Forelimb muscle (tissue), 1 donor: ENCODE results near the gene AASDH. TPM values are rescaled to one million over a fixed set of nuclear protein-coding genes. Genes with fewer than 3 reads are reported as not detected.
A peak's percentile ranks its signal among the peaks of the same experiment; 100 is the strongest.

Experiments used
- DNase-seq: peaks from one replicate; pipeline ENCODE4 v3.0.0-alpha.2; 2013; ENCODE audit warnings: low read depth
- polyA plus RNA-seq: library from polyadenylated mRNA; unstranded; fragments of 120-200 nt; gene quantifications from one replicate; pipeline ENCODE4 v1.2.1, GENCODE V29; 2013; ENCODE audit not compliant: insufficient read length

The AASDH gene
- polyA plus RNA-seq = 10.6 TPM

GRCh38 chr4:56387023-56388001, at the start of gene AASDH:
TSS of gene AASDH (minus strand) at chr4:56387491. CDS start at chr4:56384299, 3,192 bp downstream.
- DNase-seq = peak; percentile 89

- peak; percentile 86 for DNase-seq
Measured at GRCh38 chr4:56435140-56435926, 48.0 kb upstream of the AASDH start, which contains the start of gene PPAT. TSS of gene PPAT (minus strand) at chr4:56435615. CDS start at chr4:56435477, 138 bp downstream.

- no peak for DNase-seq
Measured at GRCh38 chr4:56434599-56435139, 47.4 kb upstream of the AASDH start.

DNA sequence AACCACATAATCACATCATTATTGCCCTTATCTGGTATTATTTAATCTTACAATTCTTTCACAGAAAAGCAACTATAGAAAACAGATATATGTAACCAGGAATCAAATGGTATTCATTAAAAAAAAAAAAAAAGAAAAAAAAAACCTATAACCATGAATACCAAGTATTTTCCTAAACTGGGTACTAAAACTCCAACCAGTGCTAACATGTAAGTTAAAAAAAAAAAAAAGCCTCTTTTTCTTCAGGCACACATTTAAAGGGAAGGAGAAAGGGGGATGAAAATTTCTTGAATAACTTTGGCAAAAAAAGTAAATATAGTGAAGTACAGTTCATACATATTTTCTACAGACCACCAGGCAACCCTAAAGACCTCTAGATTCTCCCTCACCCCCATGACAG, 46.0 kb upstream of the AASDH start:
- no peak for DNase-seq

DNA sequence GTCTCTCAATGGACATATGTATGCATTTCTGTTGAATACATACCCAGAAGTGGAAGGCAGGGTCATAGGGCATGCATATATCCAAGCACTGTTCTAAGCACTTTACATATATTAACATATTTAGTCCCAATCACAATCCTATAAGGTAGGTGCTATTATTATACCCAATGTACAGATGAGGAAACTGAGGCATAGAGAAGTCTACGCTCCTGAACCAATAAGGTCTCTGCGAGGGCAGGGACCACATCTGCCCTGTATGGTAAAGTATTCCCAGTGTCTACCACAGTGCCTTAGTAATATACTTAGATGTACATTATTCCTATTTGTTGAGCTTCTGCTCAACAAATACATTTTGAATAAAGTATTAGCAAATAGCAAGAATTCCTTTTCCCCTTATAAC, 42.9 kb upstream of the AASDH start:
- DNase-seq = no peak

DNA sequence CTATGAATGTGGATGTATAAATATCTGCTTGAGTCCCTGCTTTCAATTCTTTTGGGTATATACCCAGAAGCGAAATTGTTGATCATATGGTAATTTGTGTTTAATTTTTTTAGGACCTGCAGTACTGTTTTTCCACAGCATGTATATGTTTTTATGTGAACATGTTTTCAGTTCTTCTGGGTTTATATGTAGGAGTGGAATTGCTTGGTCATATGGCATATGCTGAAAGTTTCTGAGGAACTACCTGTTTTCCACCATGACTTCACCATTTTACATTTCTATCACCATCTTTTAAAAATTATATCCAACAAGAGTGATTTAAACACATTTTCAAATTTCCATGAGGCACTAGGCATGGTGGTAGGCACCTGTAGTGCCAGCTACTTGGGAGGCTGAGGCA, 39.9 kb upstream of the AASDH start:
- no peak for DNase-seq

DNA sequence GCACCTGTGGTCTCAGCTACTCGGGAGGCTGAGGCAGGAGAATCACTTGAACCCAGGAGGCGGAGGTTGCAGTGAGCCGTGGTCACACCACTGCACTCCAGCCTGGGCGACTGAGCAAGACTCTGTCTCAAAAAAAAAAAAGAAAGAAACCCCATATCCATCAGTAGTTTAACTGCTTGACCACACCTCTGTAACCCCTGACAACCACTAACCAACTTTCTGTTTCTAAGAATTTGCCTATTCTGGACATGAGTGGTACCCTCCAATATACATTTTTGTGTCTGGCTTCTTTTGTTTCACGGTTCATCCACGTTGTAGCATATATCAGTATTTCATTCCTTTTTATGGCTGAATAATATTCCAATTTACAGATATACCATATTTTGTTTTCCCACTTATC, 39.0 kb upstream of the AASDH start:
- no peak for DNase-seq

- DNase-seq = no peak
Measured at GRCh38 chr4:56425518-56425917, 38.2 kb upstream of the AASDH start.

DNA sequence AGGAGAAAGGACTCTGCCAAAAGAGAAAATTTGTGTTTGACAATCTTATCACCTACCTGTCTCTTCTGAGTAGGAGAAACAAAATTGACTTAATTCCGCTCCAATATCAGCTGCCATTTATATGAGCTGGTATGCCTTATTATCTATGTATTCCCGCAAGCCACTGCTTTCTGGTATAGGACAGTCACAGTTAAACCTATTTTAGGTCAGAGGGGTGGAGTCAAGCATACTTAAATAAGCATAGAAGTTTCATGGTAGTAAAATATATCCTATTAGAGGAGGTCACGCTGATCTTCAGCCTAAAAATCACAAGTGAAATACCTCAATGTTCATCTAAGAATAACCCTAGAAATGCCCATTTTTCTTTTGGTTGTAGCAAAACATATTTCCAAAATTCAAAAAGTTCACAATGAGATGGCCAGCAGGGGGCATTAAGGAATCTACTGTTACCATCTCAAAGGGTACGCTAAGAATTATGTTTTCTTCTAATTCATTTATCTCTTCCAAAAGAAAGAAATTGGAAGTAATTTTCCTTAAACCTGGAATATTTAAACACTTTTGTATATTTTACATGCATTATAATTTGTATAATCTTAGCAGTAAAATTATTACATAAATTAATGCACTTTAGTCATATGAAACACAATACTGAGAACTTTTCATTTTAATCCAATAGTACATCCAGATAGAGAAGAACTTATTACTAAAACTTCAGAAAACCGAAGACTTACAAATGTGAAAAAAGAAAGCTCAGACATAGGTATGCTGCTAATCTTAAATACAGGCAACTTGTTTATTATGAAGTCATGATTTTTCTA, 37.6 kb upstream of the AASDH start:
- no peak for DNase-seq

- no peak for DNase-seq
Measured at GRCh38 chr4:56424176-56424575, 36.9 kb upstream of the AASDH start.

DNA sequence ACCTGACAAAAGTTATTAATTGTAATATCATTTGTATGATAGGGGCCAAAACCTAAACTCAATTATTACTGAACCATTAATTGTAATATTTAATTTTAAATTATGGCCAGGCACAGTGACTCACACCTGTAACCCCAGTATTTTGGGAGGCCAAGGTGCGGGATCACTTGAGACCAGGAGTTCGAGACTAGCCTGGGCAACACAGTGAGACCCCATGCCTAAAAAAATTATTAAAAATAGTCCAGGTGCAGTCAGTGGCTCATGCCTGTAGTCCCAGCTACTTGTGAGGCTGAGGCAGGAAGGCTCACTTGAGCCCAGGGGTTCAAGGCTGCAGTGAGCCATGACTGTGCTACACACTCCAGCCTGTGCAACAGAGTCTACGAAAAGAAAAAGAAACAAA, 30.1 kb upstream of the AASDH start:
- no peak for DNase-seq

DNA sequence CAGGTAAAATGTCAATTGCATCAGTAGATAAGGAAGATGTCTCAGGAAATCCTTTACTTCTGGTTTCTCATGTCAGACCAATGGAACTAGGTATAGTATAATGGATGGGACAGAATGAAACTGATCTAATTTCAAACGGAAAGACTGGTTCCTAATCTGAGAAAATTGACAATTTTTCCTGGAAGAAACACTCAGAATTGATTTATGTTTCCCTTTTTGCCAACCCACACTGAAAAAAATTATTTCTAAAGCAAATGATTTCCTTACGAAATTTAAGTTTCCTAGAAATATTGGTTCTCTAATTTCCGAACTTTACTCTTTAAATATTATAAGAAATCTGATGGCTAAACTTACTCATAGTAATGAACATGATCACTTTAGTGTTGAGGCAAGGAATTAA, 29.1 kb upstream of the AASDH start:
- no peak for DNase-seq

DNA sequence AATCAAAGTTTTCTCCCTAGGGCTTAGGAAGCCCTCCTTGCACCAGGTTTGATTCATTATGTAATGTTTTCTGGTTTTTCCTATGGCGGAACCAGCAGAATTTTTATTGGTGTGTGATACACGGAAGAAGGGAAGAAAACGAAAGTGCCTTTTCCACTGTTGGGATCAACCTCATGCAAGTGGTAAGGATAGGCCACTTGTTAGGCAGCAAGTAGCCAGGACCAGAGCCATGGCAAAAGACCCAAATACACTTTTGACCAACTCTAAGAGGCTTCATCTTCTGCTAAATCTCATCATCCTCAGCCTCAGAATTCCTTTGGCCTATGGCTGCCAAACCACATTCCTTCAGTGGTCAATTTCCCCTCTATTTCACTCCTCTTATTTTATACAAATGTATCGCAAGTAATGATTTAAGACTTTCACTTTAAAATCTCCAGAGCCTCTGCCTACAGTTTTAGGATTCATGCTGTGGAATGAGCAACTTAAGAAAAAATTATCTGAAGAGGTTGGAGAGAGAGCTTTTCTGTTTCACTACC, 26.9 kb upstream of the AASDH start:
- no peak for DNase-seq

- peak; percentile 99 for DNase-seq
Measured at GRCh38 chr4:56410247-56411062, 23.2 kb upstream of the AASDH start.

DNA sequence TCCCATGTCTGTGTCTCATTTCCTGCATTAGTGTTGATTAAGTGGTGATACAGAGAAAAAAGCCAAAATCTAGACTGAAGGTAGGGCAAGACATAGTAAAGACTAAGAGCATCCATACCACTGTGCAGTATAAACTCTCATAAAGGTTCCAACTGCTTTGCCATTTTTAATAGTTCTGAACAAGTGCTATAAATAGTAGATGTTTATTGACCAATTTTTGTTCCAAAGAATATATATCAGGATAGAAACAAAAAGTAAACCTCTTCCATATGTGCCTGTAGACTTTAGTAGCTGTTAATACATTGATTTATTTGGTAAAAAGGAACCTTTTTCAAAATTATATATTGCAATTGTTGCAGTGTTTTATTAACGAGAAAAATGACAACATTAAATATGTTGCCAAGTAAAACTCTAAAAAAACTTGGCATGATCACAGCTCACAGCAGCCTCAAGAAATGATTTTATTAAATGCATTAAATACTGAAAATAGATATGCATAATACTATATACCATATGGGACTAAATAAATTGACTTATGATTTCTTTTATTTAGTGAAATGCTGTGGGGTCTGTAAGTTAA, 22.3 kb upstream of the AASDH start:
- no peak for DNase-seq

DNA sequence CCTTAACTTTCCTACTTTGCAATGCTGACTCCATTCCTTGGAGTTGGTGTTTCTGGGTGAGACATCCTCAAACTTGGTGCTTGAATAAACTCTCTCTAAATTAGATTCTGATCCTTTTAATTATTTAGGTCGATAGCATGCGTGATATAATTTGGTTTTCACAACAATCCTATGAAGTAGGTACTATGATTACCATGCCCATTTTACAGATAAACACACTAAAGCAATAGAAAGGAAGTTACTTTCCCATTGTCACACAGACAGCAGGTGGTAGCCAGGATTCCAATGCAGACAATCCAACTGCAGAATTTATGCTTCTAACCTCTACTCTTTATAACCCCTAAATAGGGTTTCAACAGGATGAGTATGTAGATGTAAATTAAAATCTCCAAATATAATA, 21.7 kb upstream of the AASDH start:
- DNase-seq = no peak

DNA sequence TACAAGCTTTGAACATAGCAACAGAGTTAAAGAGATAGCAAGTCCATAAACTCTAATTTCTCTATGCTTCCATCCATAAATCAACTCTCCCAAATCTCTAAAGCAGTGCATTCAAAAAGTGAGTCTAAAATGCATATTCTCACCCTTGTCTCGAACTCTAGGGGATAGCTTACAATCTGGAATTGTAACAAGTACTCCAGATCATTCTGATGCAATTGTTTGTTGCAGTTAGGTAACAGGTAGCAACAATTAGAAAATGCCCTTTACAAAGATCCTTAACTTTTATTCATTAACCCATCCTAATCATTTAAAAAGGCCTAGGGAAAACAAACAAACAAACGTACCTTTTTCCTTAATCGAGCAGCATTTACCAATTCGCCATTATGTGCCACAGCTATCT, 18.9 kb upstream of the AASDH start:
- no peak for DNase-seq

DNA sequence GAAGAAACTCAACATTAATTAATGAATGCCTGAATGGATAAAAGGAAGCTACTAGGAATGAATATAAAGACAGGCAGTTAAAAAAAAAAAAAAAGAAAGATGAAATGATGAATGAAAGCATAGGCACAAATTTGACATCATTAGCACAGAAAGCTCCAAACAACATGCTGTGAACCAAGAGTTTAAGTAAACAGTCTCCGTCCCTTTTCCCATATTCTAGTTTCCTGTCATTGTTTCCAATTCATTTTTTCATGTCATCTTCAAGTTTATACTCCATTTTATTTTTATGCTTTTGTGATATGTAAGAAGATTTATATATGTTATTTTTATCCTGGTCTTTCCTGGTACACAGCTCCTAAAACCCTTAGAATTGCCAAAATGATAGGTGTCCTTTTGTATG, 17.7 kb upstream of the AASDH start:
- DNase-seq = no peak

DNA sequence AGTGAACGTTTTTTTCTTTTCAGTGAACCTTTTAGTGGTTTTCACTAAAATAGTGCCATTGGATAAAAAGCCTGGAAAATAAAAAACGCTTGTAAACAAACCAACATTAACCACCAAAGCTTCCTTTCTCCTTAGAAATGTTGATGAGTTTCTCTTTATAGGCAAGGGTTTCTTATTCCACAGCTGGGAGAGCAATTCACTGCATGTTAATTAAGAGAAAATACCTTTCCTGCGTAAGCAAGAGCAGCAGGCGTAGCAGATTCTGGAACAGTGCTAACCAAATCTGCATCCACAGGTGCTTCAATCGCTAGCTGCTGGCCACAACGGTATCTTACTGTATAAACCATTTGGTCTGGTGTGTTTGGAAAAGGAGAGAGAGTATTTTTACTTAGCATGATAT, 13.3 kb upstream of the AASDH start:
- no peak for DNase-seq

DNA sequence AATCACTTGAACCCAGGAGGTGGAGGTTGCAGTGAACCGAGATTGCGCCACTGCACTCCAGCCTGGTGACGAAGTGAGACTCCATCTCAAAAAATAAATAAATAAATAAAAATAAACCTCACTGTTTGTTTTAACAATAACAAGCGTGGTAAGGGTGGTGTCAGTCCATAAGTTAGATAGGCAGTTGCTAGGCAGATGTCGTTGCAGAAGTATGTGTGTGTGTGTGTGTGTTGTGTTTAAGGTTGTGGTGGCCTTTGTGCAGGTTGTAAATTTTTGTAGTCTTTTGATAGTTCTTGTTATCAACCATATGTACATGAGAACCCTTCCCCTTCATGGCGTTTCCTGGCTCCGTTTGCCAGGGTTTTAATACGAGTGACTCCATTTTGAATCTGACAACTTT, 4.0 kb upstream of the AASDH start:
- DNase-seq = no peak
